NCI-H2107 (cell line): ENCODE measurements around the gene MCM7.
A peak's percentile ranks its signal among the peaks of the same experiment; 100 is the strongest.

ENCODE experiments used
- DNase-seq: peaks from one replicate; lab custom pipeline; 2025; lab: John Stamatoyannopoulos, UW

MCM7 gene

GRCh38 chr7:100093925-100094486 is 7.2 kb downstream of the MCM7 start:
- no peak for DNase-seq

DNA sequence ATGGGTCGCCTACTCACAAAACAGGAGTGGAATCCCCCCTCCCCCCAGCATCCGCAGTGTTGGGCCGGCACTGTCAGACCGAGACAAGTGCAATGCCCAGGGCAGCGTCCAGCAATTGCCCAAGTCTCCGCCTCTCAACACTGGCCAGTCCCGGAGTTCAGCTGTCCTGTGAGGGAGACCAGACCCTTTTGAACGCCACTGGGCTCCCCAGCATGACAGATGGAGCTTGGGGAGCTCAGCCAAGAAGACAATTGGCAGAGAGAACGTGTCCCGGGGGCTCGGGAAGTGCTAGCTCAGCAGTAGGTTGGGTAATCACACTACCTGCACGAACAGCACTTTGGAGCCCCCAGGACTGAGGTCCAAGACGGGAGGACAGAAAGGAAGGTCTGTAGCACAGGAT is 7.7 kb downstream of the MCM7 start:
- no peak for DNase-seq

DNA sequence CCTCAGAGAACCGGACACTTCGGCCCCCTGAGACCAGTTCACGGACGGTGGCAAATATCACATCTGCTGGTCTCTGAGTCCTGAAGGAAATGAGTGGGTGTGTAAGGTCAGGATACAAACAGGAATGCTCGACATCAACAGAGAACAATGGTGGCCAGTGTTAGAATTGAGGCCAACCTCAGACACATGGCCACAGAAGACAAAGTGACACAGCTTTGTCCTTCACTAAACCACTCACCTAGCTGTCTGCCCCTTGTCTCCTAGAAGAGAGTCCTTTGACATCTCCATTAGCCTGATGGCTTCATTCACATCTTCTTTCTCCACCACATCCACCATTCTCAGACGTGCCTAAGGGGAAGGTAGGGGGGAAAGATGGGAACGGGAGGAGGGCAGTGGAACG is 8.1 kb downstream of the MCM7 start:
- DNase-seq = no peak

GRCh38 chr7:100091411-100092181 is 9.6 kb downstream of the MCM7 start:
- no peak for DNase-seq

DNA sequence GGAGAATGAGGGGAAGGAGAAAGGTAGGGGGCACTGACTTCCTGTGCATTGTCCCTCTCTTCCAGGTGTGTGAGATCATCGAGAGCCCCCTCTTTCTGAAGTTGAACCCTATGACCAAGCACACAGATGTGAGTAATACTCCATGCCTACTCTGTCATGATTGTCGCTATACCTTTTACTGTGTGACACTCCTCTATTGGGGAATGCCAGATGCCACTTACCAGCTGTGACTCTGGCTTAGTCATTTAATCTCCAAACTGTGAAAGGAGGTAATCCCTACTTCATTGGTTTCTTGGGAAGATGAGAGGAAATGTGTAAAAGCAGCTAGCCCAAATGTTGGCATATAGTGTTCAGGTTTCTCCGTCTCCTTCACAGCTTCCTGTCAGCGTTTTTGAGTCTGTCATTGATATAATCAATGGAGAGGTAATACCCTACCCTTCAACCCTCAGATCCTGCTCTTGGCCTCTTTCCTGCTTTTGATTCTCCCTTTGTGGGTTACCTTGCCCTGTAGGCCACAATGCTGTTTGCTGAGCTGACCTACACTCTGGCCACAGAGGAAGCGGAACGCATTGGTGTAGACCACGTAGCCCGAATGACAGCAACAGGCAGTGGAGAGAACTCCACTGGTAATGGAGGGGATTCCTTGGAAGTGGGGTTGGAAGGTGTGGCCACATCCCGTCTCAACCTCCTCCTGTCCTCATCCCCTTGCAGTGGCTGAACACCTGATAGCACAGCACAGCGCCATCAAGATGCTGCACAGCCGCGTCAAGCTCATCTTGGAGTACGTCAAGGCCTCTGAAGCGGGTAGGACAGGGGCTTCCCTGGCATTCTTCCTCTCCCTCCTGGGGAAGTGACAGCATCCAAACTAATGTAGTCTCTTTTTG is 10.4 kb downstream of the MCM7 start:
- DNase-seq = no peak

- DNase-seq = no peak
Observed at GRCh38 chr7:100089458-100090196, 11.6 kb downstream of the MCM7 start.

GRCh38 chr7:100088621-100089457 is 12.4 kb downstream of the MCM7 start, which contains the start of gene COPS6:
COPS6 (plus strand) TSS chr7:100088969; CDS start chr7:100088991, 22 bp downstream.
- peak; percentile 80 for DNase-seq

DNA sequence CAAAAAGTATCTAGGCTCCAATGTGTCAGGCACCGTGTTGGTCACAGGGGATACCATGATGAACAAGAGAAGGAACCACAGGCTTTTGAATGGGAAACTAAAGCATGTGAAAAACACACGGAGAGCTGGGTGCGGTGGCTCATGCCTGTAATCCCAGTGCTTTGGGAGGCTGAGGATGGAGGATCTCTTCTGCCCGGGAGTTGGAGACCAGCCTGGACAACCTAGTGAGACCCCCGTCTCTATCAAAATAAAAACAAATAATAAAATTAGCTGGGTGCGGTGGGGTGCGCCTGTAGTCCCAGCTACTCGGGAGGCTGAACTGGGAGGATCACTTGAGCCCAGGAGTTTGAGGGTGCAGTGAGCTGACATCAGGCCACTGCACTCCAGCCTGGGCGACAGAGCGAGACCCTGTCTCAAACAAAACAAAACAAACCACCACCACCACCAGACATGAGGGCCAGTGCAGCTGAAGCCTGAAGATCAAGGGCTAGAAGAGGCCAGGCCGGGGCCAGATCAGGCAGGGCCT is 13.0 kb downstream of the MCM7 start:
- DNase-seq = no peak

GRCh38 chr7:100087055-100087750 is 14.0 kb downstream of the MCM7 start:
- DNase-seq = no peak

GRCh38 chr7:100085515-100085914 is 15.7 kb downstream of the MCM7 start:
- no peak for DNase-seq

- DNase-seq = no peak
Observed at GRCh38 chr7:100082978-100083377, 18.2 kb downstream of the MCM7 start.

- peak; percentile 96 for DNase-seq
Observed at GRCh38 chr7:100081535-100082102, 19.6 kb downstream of the MCM7 start, which contains the start of gene ZNF3. ZNF3 (minus strand) TSS chr7:100081723; CDS start chr7:100077357, 4,366 bp downstream.

DNA sequence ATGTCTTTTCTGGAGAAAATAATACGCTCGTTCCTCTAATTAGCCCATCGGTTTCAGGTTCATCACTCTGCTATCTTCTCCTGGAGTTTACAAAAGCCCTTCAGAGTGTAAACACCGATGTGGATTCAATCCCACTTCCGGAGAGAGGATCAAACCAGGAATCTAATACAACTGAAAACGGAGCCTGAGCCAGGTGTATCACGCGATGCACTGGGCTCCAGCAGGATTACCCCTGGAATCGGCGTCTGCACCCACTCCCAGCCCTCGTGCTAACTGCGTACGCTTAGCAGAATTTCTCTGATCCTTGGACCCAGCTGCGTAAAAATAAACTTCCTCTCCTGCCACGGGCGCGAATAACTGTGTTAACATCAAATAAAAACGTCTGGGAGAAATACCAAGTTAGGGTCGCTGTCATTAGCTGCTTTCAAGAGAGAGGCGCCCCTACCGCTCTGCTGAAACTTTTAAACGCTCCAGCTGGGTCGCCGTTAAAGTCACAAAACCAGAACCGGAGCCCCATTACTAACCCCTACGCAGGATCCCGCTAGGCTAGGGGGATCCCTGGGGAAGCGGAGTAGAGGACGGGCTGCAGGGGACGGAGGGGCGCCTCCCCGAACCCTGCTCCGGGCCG is 20.2 kb downstream of the MCM7 start:
- no peak for DNase-seq

GRCh38 chr7:100079024-100079560 is 22.1 kb downstream of the MCM7 start:
- no peak for DNase-seq

DNA sequence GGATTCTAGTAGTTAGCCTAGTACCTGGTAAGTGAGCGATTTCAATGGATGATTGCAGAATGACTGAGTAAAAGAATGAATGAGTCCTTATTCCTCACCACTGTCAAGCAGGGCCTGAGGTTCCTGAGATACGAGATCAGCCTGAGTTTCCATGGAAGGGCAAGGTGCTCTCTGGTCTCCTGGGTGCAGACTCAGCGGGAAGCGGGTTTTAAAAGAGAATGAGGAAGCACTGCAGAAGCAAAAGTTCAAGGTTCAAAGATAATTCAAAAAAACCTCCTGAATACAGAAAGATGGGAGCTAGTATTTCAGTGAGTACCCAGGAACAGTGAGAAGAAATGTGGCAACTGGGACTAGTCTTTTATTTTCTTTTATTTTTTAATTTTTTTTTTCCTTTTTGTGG is 24.0 kb downstream of the MCM7 start:
- no peak for DNase-seq

DNA sequence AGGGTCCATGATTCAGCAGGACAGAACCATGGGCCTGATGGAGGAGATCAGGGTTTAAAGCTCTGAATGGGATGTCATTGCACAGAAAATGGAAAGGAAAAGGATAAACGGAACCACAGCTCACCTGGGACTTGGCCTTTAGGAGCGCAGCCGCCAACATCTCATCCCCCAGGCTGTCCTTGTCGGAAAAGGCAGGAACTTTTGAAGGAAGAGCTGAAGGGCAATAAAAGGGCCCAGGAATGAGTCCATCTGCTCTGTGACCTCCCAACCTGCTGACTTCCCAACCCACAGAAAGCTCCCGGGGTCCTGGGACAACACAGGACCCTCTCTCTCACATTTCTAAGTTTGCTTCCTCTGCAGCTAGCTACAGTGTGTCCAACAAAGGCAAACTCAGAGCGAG is 25.8 kb downstream of the MCM7 start:
- DNase-seq = no peak

- no peak for DNase-seq
Observed at GRCh38 chr7:100074841-100075240, 26.4 kb downstream of the MCM7 start.

DNA sequence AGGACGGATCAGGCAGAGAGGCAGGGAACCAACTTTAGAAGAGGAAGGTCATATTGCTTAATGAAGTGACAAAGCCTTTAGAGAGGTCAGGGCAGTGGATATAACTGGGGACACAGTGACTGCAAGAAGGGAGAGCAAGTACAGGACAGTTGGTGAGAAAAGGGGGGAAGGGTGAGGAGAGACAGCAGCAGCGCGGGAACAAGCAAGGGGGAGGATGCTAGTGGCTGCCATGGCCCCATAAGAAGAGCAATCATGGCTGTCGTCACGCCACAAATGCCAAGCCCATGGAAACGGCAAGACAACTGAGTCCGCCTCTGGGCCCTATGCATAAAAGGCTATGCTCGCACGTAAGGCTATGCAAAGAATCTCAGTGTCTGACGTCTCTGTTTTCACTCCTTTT is 28.7 kb downstream of the MCM7 start:
- no peak for DNase-seq
